ENCODE results near the gene KBTBD8. TPM values are rescaled to one million over a fixed set of nuclear protein-coding genes. Genes with fewer than 3 reads are reported as not detected.

The KBTBD8 gene
- total and polyA plus RNA-seq, 2 of the 8 experiments (the other 6 are each of a cell fraction or from before 2014, with no cell fraction given): 3.2 to 23.9 TPM

- TF ChIP-seq ASH2L (IDR thresholded peaks at IDR 0.05; ENCODE audit: low read length): peak; percentile 68
- peak; percentile 58 to 90; a peak in 2 of 4 replicates for TF ChIP-seq SIN3A (conservative IDR thresholded peaks at IDR 0.05 in 1 of 2, IDR thresholded peaks at IDR 0.05 in 1 of 2; ENCODE audit: low read depth in 1 of 2, low read length in 2 of 2)
Measured at GRCh38 chr3:66971891-66972551, 26.1 kb upstream of the KBTBD8 start (continued).
